ENCODE data around the gene STIL.

DNA sequence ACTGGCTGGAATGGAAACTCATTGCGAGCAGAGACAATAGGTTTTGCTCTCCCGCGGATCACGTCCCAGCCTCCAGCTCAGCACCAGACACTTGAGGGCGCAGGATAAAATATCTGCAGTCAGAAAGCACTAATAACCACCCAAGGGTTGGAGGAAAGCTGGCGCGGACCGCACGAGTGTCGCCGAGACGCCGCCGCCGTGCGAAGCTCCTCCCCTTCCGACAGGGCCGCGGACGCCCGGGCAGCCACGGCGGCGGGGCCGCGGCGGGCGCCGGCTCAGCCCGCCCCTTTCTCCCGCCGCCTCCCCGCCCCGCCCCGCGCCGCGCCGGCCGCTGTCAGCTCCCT is 19.6 kb upstream of the STIL start, which contains the start of gene CMPK1:
- TF ChIP-seq, protein P1, sequence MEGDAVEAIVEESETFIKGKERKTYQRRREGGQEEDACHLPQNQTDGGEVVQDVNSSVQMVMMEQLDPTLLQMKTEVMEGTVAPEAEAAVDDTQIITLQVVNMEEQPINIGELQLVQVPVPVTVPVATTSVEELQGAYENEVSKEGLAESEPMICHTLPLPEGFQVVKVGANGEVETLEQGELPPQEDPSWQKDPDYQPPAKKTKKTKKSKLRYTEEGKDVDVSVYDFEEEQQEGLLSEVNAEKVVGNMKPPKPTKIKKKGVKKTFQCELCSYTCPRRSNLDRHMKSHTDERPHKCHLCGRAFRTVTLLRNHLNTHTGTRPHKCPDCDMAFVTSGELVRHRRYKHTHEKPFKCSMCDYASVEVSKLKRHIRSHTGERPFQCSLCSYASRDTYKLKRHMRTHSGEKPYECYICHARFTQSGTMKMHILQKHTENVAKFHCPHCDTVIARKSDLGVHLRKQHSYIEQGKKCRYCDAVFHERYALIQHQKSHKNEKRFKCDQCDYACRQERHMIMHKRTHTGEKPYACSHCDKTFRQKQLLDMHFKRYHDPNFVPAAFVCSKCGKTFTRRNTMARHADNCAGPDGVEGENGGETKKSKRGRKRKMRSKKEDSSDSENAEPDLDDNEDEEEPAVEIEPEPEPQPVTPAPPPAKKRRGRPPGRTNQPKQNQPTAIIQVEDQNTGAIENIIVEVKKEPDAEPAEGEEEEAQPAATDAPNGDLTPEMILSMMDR (conservative IDR thresholded peaks at IDR 0.05 in 1 of 2, IDR thresholded peaks at IDR 0.05 in 1 of 2; ENCODE audit: extremely low read depth in 1 of 2, insufficient read depth in 1 of 2, low read depth in 1 of 2, low read length in 2 of 2), result peak in 1 of 2 donors; percentile 26
- TF ChIP-seq EZH2 (IDR thresholded peaks at IDR 0.05; ENCODE audit: borderline replicate concordance, low read length), result no peak
